M059J (cell line): Measurements from ENCODE around the gene KCNMB2. TPM values are rescaled to one million over a fixed set of nuclear protein-coding genes. Genes with fewer than 3 reads are reported as not detected.
"Not testable (repeated sequence)": the region's sequence is repeated elsewhere in the genome, so short reads cannot be mapped to it uniquely, and the experiment has no call there.

Source experiments
- DNase-seq: peaks from one replicate; pipeline ENCODE4 v3.0.0-alpha.2; 2012; ENCODE audit warnings: low read depth
- total RNA-seq: library from RNA; depleted of rRNA; stranded (reverse); fragments of >200 nt; shearing (Covaris generic); gene quantifications from 2 replicates; pipeline ENCODE4 v1.2.3, GENCODE V29; 2014

Gene KCNMB2
- total RNA-seq, 1 experiment from 2014 or later: 7.9 TPM

GRCh38 chr3:178699810-178700209 lies 163.6 kb downstream of the KCNMB2 start:
- DNase-seq: peak; percentile 85

GRCh38 chr3:178703268-178703975 lies 167.2 kb downstream of the KCNMB2 start:
- DNase-seq: peak; percentile 88

- DNase-seq: peak; percentile 93
Observed at GRCh38 chr3:178705925-178706324, 169.7 kb downstream of the KCNMB2 start.

GRCh38 chr3:178706411-178706810 lies 170.2 kb downstream of the KCNMB2 start:
- peak; percentile 68 for DNase-seq

GRCh38 chr3:178707311-178708031 lies 171.2 kb downstream of the KCNMB2 start:
- peak; percentile 82 for DNase-seq

GRCh38 chr3:178709051-178709450 lies 172.8 kb downstream of the KCNMB2 start:
- peak; percentile 74 for DNase-seq

- DNase-seq: no peak
Observed at GRCh38 chr3:178711753-178712152, 175.5 kb downstream of the KCNMB2 start.

GRCh38 chr3:178712247-178712646 lies 176.0 kb downstream of the KCNMB2 start:
- DNase-seq: no peak

GRCh38 chr3:178714925-178715832 lies 178.9 kb downstream of the KCNMB2 start:
- no peak for DNase-seq

- peak; percentile 41 for DNase-seq
Observed at GRCh38 chr3:178718995-178719635, 182.9 kb downstream of the KCNMB2 start.

GRCh38 chr3:178732824-178733223 lies 196.6 kb downstream of the KCNMB2 start:
- DNase-seq: no peak

GRCh38 chr3:178735032-178735674 lies 198.9 kb downstream of the KCNMB2 start:
- no peak for DNase-seq

GRCh38 chr3:178736300-178736699 lies 200.1 kb downstream of the KCNMB2 start:
- DNase-seq: peak; percentile 36

GRCh38 chr3:178739720-178740119 lies 203.5 kb downstream of the KCNMB2 start:
- DNase-seq: no peak

- DNase-seq: no peak
Observed at GRCh38 chr3:178741020-178741419, 204.8 kb downstream of the KCNMB2 start.

- no peak for DNase-seq
Observed at GRCh38 chr3:178743297-178743696, 207.1 kb downstream of the KCNMB2 start.

- DNase-seq: not testable (repeated sequence)
Observed at GRCh38 chr3:178745861-178746655, 209.8 kb downstream of the KCNMB2 start.

GRCh38 chr3:178748874-178749273 lies 212.6 kb downstream of the KCNMB2 start:
- no peak for DNase-seq

- DNase-seq: no peak
Observed at GRCh38 chr3:178749471-178749870, 213.2 kb downstream of the KCNMB2 start.

GRCh38 chr3:178750639-178751300 lies 214.5 kb downstream of the KCNMB2 start:
- no peak for DNase-seq
